Nephron progenitor cell (in vitro differentiated cells): ENCODE data around the gene DCAF10.

ENCODE experiments used
- DNase-seq: peaks from one replicate; pipeline ENCODE4 v3.0.0; 2021
- H3K27ac Mint-ChIP-seq: 2 replicates; pipeline ENCODE4 v1.8.0; 2021; ENCODE audit warnings: mild to moderate bottlenecking, moderate library complexity, mixed read lengths
- H3K27me3 Mint-ChIP-seq: 2 replicates; pipeline ENCODE4 v1.8.0; 2021; ENCODE audit warnings: mild to moderate bottlenecking, low read depth, mixed read lengths; ENCODE audit not compliant: poor library complexity
- H3K36me3 Mint-ChIP-seq: 2 replicates; pipeline ENCODE4 v1.8.0; 2021; ENCODE audit warnings: low read depth, mixed read lengths
- H3K4me1 Mint-ChIP-seq: 2 replicates; pipeline ENCODE4 v1.8.0; 2021; ENCODE audit warnings: mixed read lengths
- H3K4me3 Mint-ChIP-seq: 2 replicates; pipeline ENCODE4 v1.8.0; 2021; ENCODE audit warnings: mild to moderate bottlenecking, moderate library complexity, mixed read lengths
- H3K9me3 Mint-ChIP-seq: 2 replicates; pipeline ENCODE4 v1.8.0; 2021; ENCODE audit warnings: mild to moderate bottlenecking, moderate library complexity, mixed read lengths
- TF ChIP-seq, protein P1 (sequence below): fragments of 200-600 bp; sonication (generic); IDR thresholded peaks from 2 replicates; pipeline ENCODE4 v1.5.0; 2021; ENCODE audit warnings: antibody characterized with exemption

The DCAF10 gene

DNA sequence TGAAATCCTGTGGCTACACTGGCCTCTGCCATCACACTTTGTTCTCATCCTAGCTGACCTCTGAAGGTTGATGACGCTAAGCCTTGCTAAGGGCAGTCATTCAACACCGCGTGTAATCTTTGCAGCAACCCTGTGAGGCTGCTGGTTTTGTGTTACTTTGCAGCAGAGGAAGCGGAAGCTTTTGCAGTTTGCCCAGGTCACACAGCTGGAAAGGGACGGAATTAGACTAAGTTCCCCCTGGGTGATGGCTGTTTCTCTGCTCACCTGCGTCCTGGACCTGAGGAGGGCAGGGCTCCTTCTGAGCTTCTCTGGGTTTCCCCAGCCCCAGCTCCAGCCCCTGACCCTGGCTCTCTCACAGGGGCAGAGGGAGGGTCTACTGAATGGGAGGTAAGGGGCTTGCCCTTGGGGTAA lies 110.7 kb downstream of the DCAF10 start:
- Mint-ChIP-seq H3K27me3 (peaks cover 4% of the 10 kb centered on the region), H3K9me3 (no peaks in the 10 kb centered on the region), H3K4me1 (peaks cover 32% of the 10 kb centered on the region), H3K27ac (no peak overlapping the region), H3K4me3 (no peak overlapping the region), H3K36me3 (no peaks in the 10 kb centered on the region)
- DNase-seq = no peak
- TF ChIP-seq, protein P1, sequence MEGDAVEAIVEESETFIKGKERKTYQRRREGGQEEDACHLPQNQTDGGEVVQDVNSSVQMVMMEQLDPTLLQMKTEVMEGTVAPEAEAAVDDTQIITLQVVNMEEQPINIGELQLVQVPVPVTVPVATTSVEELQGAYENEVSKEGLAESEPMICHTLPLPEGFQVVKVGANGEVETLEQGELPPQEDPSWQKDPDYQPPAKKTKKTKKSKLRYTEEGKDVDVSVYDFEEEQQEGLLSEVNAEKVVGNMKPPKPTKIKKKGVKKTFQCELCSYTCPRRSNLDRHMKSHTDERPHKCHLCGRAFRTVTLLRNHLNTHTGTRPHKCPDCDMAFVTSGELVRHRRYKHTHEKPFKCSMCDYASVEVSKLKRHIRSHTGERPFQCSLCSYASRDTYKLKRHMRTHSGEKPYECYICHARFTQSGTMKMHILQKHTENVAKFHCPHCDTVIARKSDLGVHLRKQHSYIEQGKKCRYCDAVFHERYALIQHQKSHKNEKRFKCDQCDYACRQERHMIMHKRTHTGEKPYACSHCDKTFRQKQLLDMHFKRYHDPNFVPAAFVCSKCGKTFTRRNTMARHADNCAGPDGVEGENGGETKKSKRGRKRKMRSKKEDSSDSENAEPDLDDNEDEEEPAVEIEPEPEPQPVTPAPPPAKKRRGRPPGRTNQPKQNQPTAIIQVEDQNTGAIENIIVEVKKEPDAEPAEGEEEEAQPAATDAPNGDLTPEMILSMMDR = no peak

DNA sequence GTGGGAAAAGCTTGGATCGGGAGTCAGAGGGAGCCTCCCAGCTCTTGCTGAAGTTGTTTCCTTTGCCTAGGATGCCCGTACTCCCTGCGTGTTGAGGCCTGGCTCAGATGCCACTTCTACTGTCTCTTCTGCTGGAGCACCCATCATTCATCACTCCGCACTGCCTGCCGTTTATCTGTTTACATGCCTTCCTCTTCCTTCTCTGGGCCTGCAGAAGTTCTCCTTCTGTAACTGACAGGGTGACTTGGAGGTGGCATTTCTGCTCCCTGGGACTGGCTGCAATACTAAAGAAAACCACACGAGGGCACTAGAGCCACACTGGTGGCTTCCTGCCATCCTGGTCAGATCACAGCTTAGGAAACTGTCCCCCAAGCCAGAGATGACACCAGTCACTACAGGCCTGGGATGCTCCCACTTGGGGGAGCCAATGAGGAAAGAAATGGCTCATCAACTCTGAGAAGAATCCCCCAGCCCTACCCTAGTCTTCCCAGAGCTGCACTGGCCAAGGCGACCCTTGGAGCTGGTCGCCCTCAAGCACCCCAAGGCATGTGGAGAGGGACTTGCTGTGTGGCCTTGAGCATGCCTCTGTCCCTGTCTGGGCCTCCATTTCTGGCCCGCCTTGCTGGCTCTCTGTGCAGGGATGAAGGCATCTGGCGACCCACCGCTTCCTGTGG lies 113.0 kb downstream of the DCAF10 start:
- peak; percentile 94 for DNase-seq
- Mint-ChIP-seq H3K4me1 (peaks cover 45% of the 10 kb centered on the region), H3K9me3 (no peaks in the 10 kb centered on the region), H3K36me3 (no peaks in the 10 kb centered on the region), H3K4me3 (no peak overlapping the region), H3K27ac (no peak overlapping the region), H3K27me3 (peaks cover 4% of the 10 kb centered on the region)
- TF ChIP-seq, protein P1 = peak; percentile 98

DNA sequence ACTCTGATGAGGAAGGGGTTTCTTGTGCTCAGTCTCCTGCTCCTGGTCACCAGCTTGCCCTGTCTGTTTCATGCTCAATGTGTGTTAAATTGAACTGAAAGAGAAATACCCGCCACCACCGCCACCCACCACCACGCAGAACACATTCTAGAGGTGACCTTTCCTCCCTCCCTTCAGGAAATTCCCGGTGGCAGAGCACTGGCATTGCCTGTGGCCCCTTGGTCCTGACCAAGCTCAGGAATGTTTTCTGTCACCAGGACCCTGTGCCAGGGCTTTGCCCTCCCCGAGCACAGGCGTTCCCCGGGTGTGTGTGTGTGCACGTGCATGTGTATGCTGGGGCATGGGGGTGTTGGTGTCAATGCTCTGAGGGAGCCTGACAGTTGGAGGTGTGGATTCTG lies 113.6 kb downstream of the DCAF10 start:
- Mint-ChIP-seq H3K4me1 (peaks cover 50% of the 10 kb centered on the region), H3K27ac (no peak overlapping the region), H3K9me3 (no peaks in the 10 kb centered on the region), H3K27me3 (peaks cover 4% of the 10 kb centered on the region), H3K36me3 (no peaks in the 10 kb centered on the region), H3K4me3 (no peak overlapping the region)
- TF ChIP-seq, protein P1 = no peak
- no peak for DNase-seq

DNA sequence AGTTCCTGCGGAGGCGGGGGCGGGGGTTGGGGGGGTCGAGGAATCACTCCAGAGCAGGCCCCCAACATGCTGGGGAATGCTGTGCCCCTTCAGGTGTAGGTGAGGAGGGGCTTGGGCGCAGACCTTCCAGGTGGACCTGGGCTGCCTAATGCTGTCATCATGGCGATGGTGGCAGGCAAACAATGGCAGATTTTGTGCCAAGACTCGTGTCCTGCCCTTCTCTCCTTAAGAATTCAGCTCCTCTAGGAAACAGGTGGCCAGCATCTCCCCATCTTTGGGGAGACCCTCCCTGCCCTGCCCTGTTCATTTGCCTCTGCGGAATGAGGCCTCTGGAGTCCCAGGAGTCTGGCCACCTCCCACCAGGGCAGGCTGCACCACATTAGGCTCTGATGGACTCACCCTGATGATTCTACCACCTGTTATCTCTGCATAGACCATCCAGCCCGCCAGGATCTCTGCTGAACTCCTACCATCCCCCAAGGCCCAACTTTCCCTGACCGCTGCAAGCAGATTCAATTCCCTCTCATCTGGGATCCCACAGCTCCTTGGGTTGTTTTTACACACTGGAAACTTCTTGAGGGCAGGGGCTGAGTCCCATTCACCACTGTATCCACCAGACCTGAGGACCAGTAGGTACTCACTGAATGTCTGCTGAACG lies 114.2 kb downstream of the DCAF10 start:
- no peak for DNase-seq
- TF ChIP-seq, protein P1 = no peak
- H3K4me3 Mint-ChIP-seq = no peak overlapping the region
- no peaks in the 10 kb centered on the region for H3K36me3 Mint-ChIP-seq
- peaks cover 57% of the 10 kb centered on the region for H3K4me1 Mint-ChIP-seq
- no peaks in the 10 kb centered on the region for H3K9me3 Mint-ChIP-seq
- H3K27ac Mint-ChIP-seq = no peak overlapping the region
- peaks cover 4% of the 10 kb centered on the region for H3K27me3 Mint-ChIP-seq

DNA sequence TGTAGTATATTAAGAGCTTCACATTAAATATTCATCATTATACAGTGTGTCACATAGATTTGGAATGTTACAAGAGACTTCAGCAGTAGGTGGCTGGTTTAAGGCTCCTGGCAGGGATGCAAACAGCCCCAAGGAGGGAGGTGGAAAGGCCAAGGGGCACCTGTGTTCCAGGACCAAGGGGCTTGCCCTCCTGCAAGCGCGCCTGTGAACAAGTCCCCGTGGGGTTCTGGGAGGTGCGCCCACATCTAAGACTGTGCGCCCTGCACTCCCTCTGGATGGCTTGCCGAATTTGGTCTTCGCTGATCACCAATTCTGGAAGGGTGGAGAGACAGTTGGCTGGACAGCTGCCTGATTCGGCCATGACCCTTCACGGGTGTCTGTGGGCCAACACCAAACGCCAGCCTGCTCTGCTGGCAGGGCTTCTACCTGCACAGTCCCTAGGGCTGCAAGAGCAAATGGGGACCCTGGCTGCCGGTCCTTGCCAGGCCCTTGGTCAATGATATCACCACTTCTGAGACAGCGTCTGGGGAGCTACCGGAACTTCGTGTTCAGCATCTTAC lies 115.4 kb downstream of the DCAF10 start:
- H3K9me3 Mint-ChIP-seq = no peaks in the 10 kb centered on the region
- H3K27me3 Mint-ChIP-seq = peaks cover 4% of the 10 kb centered on the region
- TF ChIP-seq, protein P1 = no peak
- H3K27ac Mint-ChIP-seq = no peak overlapping the region
- DNase-seq = no peak
- no peaks in the 10 kb centered on the region for H3K36me3 Mint-ChIP-seq
- peaks cover 65% of the 10 kb centered on the region for H3K4me1 Mint-ChIP-seq
- H3K4me3 Mint-ChIP-seq = no peak overlapping the region
